H9 (cell line): ENCODE measurements around the gene PLPP1. TPM values are rescaled to one million over a fixed set of nuclear protein-coding genes. Genes with fewer than 3 reads are reported as not detected.
A peak's percentile ranks its signal among the peaks of the same experiment; 100 is the strongest.

ENCODE experiments used
- DNase-seq: peaks from one replicate; pipeline ENCODE4 v3.0.0-alpha.2; 2017
- H2AFZ ChIP-seq: one replicate; pipeline ENCODE4 v1.6.1; 2013; ENCODE audit warnings: mild to moderate bottlenecking, low read length, control low read depth, moderate library complexity
- H2AK5ac ChIP-seq: 2 replicates; pipeline ENCODE4 v1.6.1; 2013; ENCODE audit warnings: low read length, control low read depth, mixed read lengths; ENCODE audit not compliant: insufficient read length
- H2BK120ac ChIP-seq: one replicate; pipeline ENCODE4 v1.6.1; 2013; ENCODE audit warnings: low read depth, mild to moderate bottlenecking, low read length, control low read depth, inconsistent platforms; ENCODE audit not compliant: poor library complexity, severe bottlenecking
- H2BK12ac ChIP-seq: 2 replicates; pipeline ENCODE4 v1.6.1; 2013; ENCODE audit warnings: low read length, control low read depth, mixed read lengths, low read depth; ENCODE audit not compliant: insufficient read length
- H2BK15ac ChIP-seq: 2 replicates; pipeline ENCODE4 v1.6.1; 2013; ENCODE audit warnings: low read depth, low read length, control low read depth
- H2BK20ac ChIP-seq: one replicate; pipeline ENCODE4 v1.6.1; 2013; ENCODE audit warnings: low read depth, mild to moderate bottlenecking, low read length, control low read depth, inconsistent platforms; ENCODE audit not compliant: poor library complexity, severe bottlenecking
- H2BK5ac ChIP-seq: 2 replicates; pipeline ENCODE4 v1.6.1; 2013; ENCODE audit warnings: low read length, control low read depth, mixed read lengths; ENCODE audit not compliant: insufficient read length
- H3K14ac ChIP-seq: 2 replicates; pipeline ENCODE4 v1.6.1; 2013; ENCODE audit warnings: low read length, control low read depth; ENCODE audit not compliant: insufficient read depth
- H3K18ac ChIP-seq: 2 replicates; pipeline ENCODE4 v1.6.1; 2013; ENCODE audit warnings: low read depth, mild to moderate bottlenecking, mixed read lengths, low read length, control low read depth; ENCODE audit not compliant: insufficient read length
- H3K23ac ChIP-seq: 2 replicates; pipeline ENCODE4 v1.6.1; 2013; ENCODE audit warnings: low read length, control low read depth, mixed read lengths, low read depth; ENCODE audit not compliant: insufficient read length
- H3K23me2 ChIP-seq: 2 replicates; pipeline ENCODE4 v1.6.1; 2013; ENCODE audit warnings: low read depth, mild to moderate bottlenecking, mixed read lengths, low read length, control low read depth; ENCODE audit not compliant: insufficient read length, poor library complexity, severe bottlenecking
- H3K27ac ChIP-seq: 2 replicates; pipeline ENCODE4 v1.5.1; 2013; ENCODE audit warnings: low read length, control low read depth, mixed read lengths, low read depth; ENCODE audit not compliant: insufficient read length
- H3K27me3 ChIP-seq: 2 replicates; pipeline ENCODE4 v1.6.1; 2013; ENCODE audit warnings: low read length, control low read depth, inconsistent platforms; ENCODE audit not compliant: insufficient read depth
- H3K4ac ChIP-seq: 2 replicates; pipeline ENCODE4 v1.6.1; 2013; ENCODE audit warnings: low read depth, mild to moderate bottlenecking, control low read depth, inconsistent platforms, low read length, moderate library complexity
- H3K4me1 ChIP-seq: 2 replicates; pipeline ENCODE4 v1.6.1; 2013; ENCODE audit warnings: low read length, control low read depth, inconsistent platforms; ENCODE audit not compliant: insufficient read depth
- H3K4me2 ChIP-seq: 2 replicates; pipeline ENCODE4 v1.6.1; 2013; ENCODE audit warnings: low read length, control low read depth, mixed read lengths; ENCODE audit not compliant: insufficient read length, insufficient read depth
- H3K56ac ChIP-seq: 2 replicates; pipeline ENCODE4 v1.6.1; 2013; ENCODE audit warnings: low read depth, mild to moderate bottlenecking, mixed read lengths, low read length, control low read depth; ENCODE audit not compliant: insufficient read length
- H3K79me1 ChIP-seq: 2 replicates; pipeline ENCODE4 v1.6.1; 2013; ENCODE audit warnings: low read depth, mild to moderate bottlenecking, moderate library complexity, low read length, control low read depth, inconsistent platforms; ENCODE audit not compliant: insufficient read depth, poor library complexity, severe bottlenecking
- H3K79me2 ChIP-seq: 2 replicates; pipeline ENCODE4 v1.6.1; 2013; ENCODE audit warnings: low read length, control low read depth, inconsistent platforms; ENCODE audit not compliant: insufficient read depth
- H3K9ac ChIP-seq: 2 replicates; pipeline ENCODE4 v1.6.1; 2013; ENCODE audit warnings: low read length, control low read depth, mixed read lengths; ENCODE audit not compliant: insufficient read length; ENCODE audit errors: extremely low read depth
- H3K9me3 ChIP-seq: one replicate; pipeline ENCODE4 v1.6.1; 2013; ENCODE audit warnings: low read depth, low read length, inconsistent platforms; ENCODE audit not compliant: control insufficient read depth
- H3T11ph ChIP-seq: one replicate; pipeline ENCODE4 v1.6.1; 2013; ENCODE audit warnings: mild to moderate bottlenecking, low read length, control low read depth, inconsistent platforms
- H4K20me1 ChIP-seq: one replicate; pipeline ENCODE4 v1.6.1; 2013; ENCODE audit not compliant: control insufficient read depth, insufficient read length, insufficient read depth
- H4K5ac ChIP-seq: 2 replicates; pipeline ENCODE4 v1.6.1; 2013; ENCODE audit warnings: low read depth, mild to moderate bottlenecking, mixed read lengths, low read length, control low read depth; ENCODE audit not compliant: insufficient read length
- H4K8ac ChIP-seq: replicated peaks from 2 replicates; pipeline ENCODE4 v1.6.1; 2013; ENCODE audit warnings: low read length, control low read depth, mixed read lengths, low read depth; ENCODE audit not compliant: insufficient read length
- H4K91ac ChIP-seq: 2 replicates; pipeline ENCODE4 v1.6.1; 2013; ENCODE audit warnings: low read depth, mild to moderate bottlenecking, moderate library complexity, mixed read lengths, low read length, control low read depth; ENCODE audit not compliant: insufficient read length
- H3K27ac Mint-ChIP-seq, 3 experiments: 2 replicates in 2 of 3; 3 replicates in 1 of 3; pipeline ENCODE4 v1.8.0; 2020 to 2021; ENCODE audit warnings: mixed read lengths in 3 of 3, mild to moderate bottlenecking in 1 of 3, moderate library complexity in 1 of 3
- H3K27me3 Mint-ChIP-seq: 2 replicates; pipeline ENCODE4 v1.8.0; 2021; ENCODE audit warnings: low read depth, mild to moderate bottlenecking, moderate library complexity, mixed read lengths
- H3K36me3 Mint-ChIP-seq, 3 experiments: 2 replicates in 2 of 3; 3 replicates in 1 of 3; pipeline ENCODE4 v1.8.0; 2020 to 2021; ENCODE audit warnings: low read depth in 3 of 3, mixed read lengths in 3 of 3; ENCODE audit not compliant: insufficient read depth in 1 of 3
- H3K4me1 Mint-ChIP-seq, 2 experiments: 2 replicates each; pipeline ENCODE4 v1.8.0; 2020; ENCODE audit warnings: mixed read lengths in 2 of 2
- H3K4me3 Mint-ChIP-seq, 2 experiments: 2 replicates in 1 of 2; 3 replicates in 1 of 2; pipeline ENCODE4 v1.8.0; 2020 to 2021; ENCODE audit warnings: mild to moderate bottlenecking in 2 of 2, mixed read lengths in 2 of 2, moderate library complexity in 1 of 2
- H3K9me3 Mint-ChIP-seq, 2 experiments: 2 replicates in 1 of 2; 3 replicates in 1 of 2; pipeline ENCODE4 v1.8.0; 2020; ENCODE audit warnings: mild to moderate bottlenecking in 2 of 2, mixed read lengths in 2 of 2, moderate library complexity in 1 of 2
- total RNA-seq: library from RNA; stranded (reverse); gene quantifications from 2 replicates; pipeline ENCODE4 v1.2.1, GENCODE V29; 2021
- TF ChIP-seq, protein P1 (sequence below): fragments of 200-600 bp; sonication (generic); conservative IDR thresholded peaks from 3 replicates; pipeline ENCODE4 v1.8.0; 2021; ENCODE audit warnings: antibody characterized with exemption, mild to moderate bottlenecking

Gene PLPP1
- total RNA-seq, 1 experiment from 2014 or later: 85.9 TPM

DNA sequence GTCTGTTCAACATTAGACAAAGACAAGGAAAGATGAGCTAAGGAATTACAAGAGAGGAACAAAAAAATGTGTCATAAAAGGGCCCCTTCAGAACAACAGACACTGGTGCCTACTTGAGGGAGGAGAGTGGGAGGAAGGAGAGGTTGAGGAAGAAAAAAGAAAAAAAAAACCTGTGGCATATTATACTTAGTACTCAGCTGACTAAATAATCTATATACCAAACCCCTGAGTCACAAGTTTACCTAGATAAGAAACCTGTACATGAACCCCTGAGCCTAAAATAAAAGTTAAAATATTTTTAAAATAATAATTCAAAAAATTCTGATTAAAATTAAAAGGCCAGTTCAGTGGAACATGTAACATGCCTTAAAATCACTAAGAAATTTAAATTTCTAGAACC is 119.7 kb downstream of the PLPP1 start:
- H2BK120ac ChIP-seq: no peak overlapping the region
- H3K4me1 ChIP-seq: no peaks in the 10 kb centered on the region; the same call in 1 of the 2 replicates
- H2BK20ac ChIP-seq: no peak overlapping the region
- peaks cover 6 to 9% of the 10 kb centered on the region in 2 experiments for H3K4me1 Mint-ChIP-seq
- no peak overlapping the region for H3T11ph ChIP-seq
- no peaks in the 10 kb centered on the region for H3K79me2 ChIP-seq
- no peak overlapping the region for H2AK5ac ChIP-seq
- no peaks in the 10 kb centered on the region for H3K79me1 ChIP-seq
- no peak overlapping the region for H3K56ac ChIP-seq
- no peak overlapping the region for H3K18ac ChIP-seq
- H2BK12ac ChIP-seq: no peak overlapping the region
- no peak overlapping the region for H3K4me3 Mint-ChIP-seq
- H3K27me3 Mint-ChIP-seq: no peaks in the 10 kb centered on the region
- peak overlapping the region in 2 of 3 experiments; percentile 86 to 91; a peak in 4 of 7 replicates for H3K27ac Mint-ChIP-seq
- no peaks in the 10 kb centered on the region for H4K20me1 ChIP-seq
- H2BK5ac ChIP-seq: no peak overlapping the region
- H3K4ac ChIP-seq: no peak overlapping the region
- TF ChIP-seq, protein P1, sequence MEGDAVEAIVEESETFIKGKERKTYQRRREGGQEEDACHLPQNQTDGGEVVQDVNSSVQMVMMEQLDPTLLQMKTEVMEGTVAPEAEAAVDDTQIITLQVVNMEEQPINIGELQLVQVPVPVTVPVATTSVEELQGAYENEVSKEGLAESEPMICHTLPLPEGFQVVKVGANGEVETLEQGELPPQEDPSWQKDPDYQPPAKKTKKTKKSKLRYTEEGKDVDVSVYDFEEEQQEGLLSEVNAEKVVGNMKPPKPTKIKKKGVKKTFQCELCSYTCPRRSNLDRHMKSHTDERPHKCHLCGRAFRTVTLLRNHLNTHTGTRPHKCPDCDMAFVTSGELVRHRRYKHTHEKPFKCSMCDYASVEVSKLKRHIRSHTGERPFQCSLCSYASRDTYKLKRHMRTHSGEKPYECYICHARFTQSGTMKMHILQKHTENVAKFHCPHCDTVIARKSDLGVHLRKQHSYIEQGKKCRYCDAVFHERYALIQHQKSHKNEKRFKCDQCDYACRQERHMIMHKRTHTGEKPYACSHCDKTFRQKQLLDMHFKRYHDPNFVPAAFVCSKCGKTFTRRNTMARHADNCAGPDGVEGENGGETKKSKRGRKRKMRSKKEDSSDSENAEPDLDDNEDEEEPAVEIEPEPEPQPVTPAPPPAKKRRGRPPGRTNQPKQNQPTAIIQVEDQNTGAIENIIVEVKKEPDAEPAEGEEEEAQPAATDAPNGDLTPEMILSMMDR: no peak
- H2BK15ac ChIP-seq: no peak overlapping the region
- H4K8ac ChIP-seq: no peak overlapping the region
- H3K36me3 Mint-ChIP-seq: peaks cover 10 to 41% (median 32%) of the 10 kb centered on the region in 3 experiments; a peak in 6 of 7 replicates
- no peak overlapping the region for H3K4me2 ChIP-seq
- no peaks in the 10 kb centered on the region for H3K9me3 ChIP-seq
- no peaks in the 10 kb centered on the region for H3K9me3 Mint-ChIP-seq
- no peak overlapping the region for H2AFZ ChIP-seq
- no peak overlapping the region for H3K9ac ChIP-seq
- H4K5ac ChIP-seq: no peak overlapping the region
- H3K27me3 ChIP-seq: no peaks in the 10 kb centered on the region
- no peak for DNase-seq
- H3K14ac ChIP-seq: no peak overlapping the region
- H3K27ac ChIP-seq: no peak overlapping the region
- no peaks in the 10 kb centered on the region for H3K23me2 ChIP-seq
- no peak overlapping the region for H3K23ac ChIP-seq
- H4K91ac ChIP-seq: no peak overlapping the region
